HepG2 (cell line): Measurements from ENCODE around the gene DCLK1. TPM values are rescaled to one million over a fixed set of nuclear protein-coding genes. Genes with fewer than 3 reads are reported as not detected.

Source experiments
- ATAC-seq: fragments of 200-7000 bp; cut with Tn5 transposase; 3 replicates; pipeline ENCODE4 v1.9.1; 2020; ENCODE audit warnings: mild to moderate bottlenecking, moderate library complexity
- Bru-seq: library from RNA; stranded (reverse); fragments of 400-500 nt; gene quantifications from one replicate; lab custom pipeline; 2021; lab: Mats Ljungman, UMichigan
- BruChase-seq, 2 experiments: library from RNA; stranded (reverse); fragments of 400-500 nt; gene quantifications; one replicate each; lab custom pipeline; 2021; lab: Mats Ljungman, UMichigan
- BruUV-seq: library from RNA; stranded (reverse); fragments of 400-500 nt; replicated peaks from 2 replicates; lab custom pipeline; 2021; lab: Mats Ljungman, UMichigan
- CTCF ChIA-PET: fragments of 300-600 bp; formaldehyde crosslinking; extraction: SDS; loops from one replicate; lab custom pipeline; 2021; ENCODE audit warnings: low total read pairs, inconsistent platforms, low intra/inter-chr PET ratio; lab: Yijun Ruan, JAX
- POLR2A ChIA-PET: fragments of 350-600 bp; sonication (Branson Sonifier 250); formaldehyde crosslinking; loops from one replicate; lab custom pipeline; 2020; ENCODE audit warnings: antibody characterized with exemption, inconsistent platforms; lab: Yijun Ruan, JAX
- DNase-seq: peaks from one replicate; pipeline ENCODE4 v3.0.0-alpha.2; 2015; ENCODE audit warnings: low spot score
- FAIRE-seq: peaks from 3 replicates; lab custom pipeline; 2011; peaks lifted over from hg19 to GRCh38; lab: Jason Lieb, UNC
- H2AFZ ChIP-seq: one replicate; pipeline ENCODE4 v1.6.1; 2011; ENCODE audit warnings: low read length, inconsistent platforms
- H3K27ac ChIP-seq: fragments of 300-600 bp; 3 replicates; pipeline ENCODE4 v1.8.0; 2011; ENCODE audit warnings: mixed run types, mild to moderate bottlenecking, mixed read lengths, low read length, inconsistent platforms; ENCODE audit not compliant: insufficient read depth; ENCODE audit errors: extremely low read length
- H3K27me3 ChIP-seq, 2 experiments: fragments of 200-600 bp in 1 of 2; 2 replicates in 1 of 2; 3 replicates in 1 of 2; pipeline versions ENCODE4 v1.6.0 to v1.8.0; 2011; ENCODE audit warnings: low read length in 2 of 2, mild to moderate bottlenecking in 2 of 2, moderate library complexity in 2 of 2, inconsistent platforms in 1 of 2; ENCODE audit not compliant: insufficient read depth in 2 of 2, control insufficient read depth in 1 of 2
- H3K36me3 ChIP-seq, 2 experiments: fragments of 200-600 bp in 1 of 2; replicated peaks in 1 of 2; 2 replicates in 1 of 2; 3 replicates in 1 of 2; pipeline versions ENCODE4 v1.5.1 to v1.8.0; 2011; ENCODE audit warnings: low read length in 2 of 2, inconsistent platforms in 1 of 2; ENCODE audit not compliant: insufficient read depth in 2 of 2, control insufficient read depth in 1 of 2
- H3K4me1 ChIP-seq: 2 replicates; pipeline ENCODE4 v1.5.1; 2012; ENCODE audit warnings: low read length, inconsistent platforms; ENCODE audit not compliant: insufficient read depth
- H3K4me2 ChIP-seq: 2 replicates; pipeline ENCODE4 v1.6.0; 2011; ENCODE audit warnings: low read depth, low read length, inconsistent platforms
- H3K4me3 ChIP-seq, 3 experiments: fragments of 200-600 bp in 1 of 3; sonication (generic), shearing (Covaris generic) in 1 of 3; replicated peaks in 1 of 3; 2 replicates each; pipeline ENCODE4 v1.5.1; 2011 to 2016; ENCODE audit warnings: low read length in 3 of 3, inconsistent platforms in 2 of 3, low read depth in 2 of 3, mild to moderate bottlenecking in 2 of 3, control low read depth in 1 of 3, mixed read lengths in 1 of 3; ENCODE audit not compliant: insufficient read depth in 1 of 3
- H3K79me2 ChIP-seq: one replicate; pipeline ENCODE4 v1.6.1; 2011; ENCODE audit warnings: low read length, inconsistent platforms; ENCODE audit not compliant: insufficient read depth
- H3K9ac ChIP-seq: 2 replicates; pipeline ENCODE4 v1.6.0; 2011; ENCODE audit warnings: mild to moderate bottlenecking, low read depth, low read length, inconsistent platforms; ENCODE audit not compliant: insufficient read depth
- H3K9me3 ChIP-seq: 2 replicates; pipeline ENCODE4 v1.5.1; 2012; ENCODE audit warnings: mild to moderate bottlenecking, low read length
- H4K20me1 ChIP-seq: 2 replicates; pipeline ENCODE4 v1.6.0; 2011; ENCODE audit warnings: inconsistent platforms, mild to moderate bottlenecking, low read length, moderate library complexity; ENCODE audit not compliant: insufficient read depth
- BHLHE40 ChIP-seq: IDR thresholded peaks from 2 replicates; pipeline ENCODE4 v1.6.1; 2011; ENCODE audit warnings: low read length, improper control_type of control experiment
- HOXA3 ChIP-seq: sonication (generic); formaldehyde crosslinking; IDR thresholded peaks from 2 replicates; pipeline ENCODE4 v1.5.0; 2020; ENCODE audit warnings: missing genetic modification reagents
- KDM4B ChIP-seq: sonication (generic); formaldehyde crosslinking; IDR thresholded peaks from 2 replicates; pipeline ENCODE4 v1.4.0; 2020; ENCODE audit warnings: missing genetic modification reagents
- MXD3 ChIP-seq: IDR thresholded peaks from 2 replicates; pipeline ENCODE4 v1.6.1; 2016; ENCODE audit warnings: mild to moderate bottlenecking, missing biosample characterization, missing genetic modification reagents
- NR2C2 ChIP-seq: sonication (generic); formaldehyde crosslinking; IDR thresholded peaks from 2 replicates; pipeline ENCODE4 v1.4.0; 2020; ENCODE audit warnings: missing genetic modification reagents, mild to moderate bottlenecking, moderate library complexity, borderline replicate concordance
- PHF21A ChIP-seq: sonication (generic); formaldehyde crosslinking; IDR thresholded peaks from 2 replicates; pipeline ENCODE4 v1.5.0; 2020; ENCODE audit warnings: mild to moderate bottlenecking, missing genetic modification reagents
- TBX3 ChIP-seq: fragments of 450-650 bp; IDR thresholded peaks from 2 replicates; pipeline ENCODE4 v1.6.1; 2017; ENCODE audit warnings: antibody characterized with exemption, mild to moderate bottlenecking, inconsistent platforms, borderline replicate concordance
- ZMYM2 ChIP-seq: sonication (generic); formaldehyde crosslinking; IDR thresholded peaks from 2 replicates; pipeline ENCODE4 v1.8.0; 2022; ENCODE audit warnings: mild to moderate bottlenecking, missing genetic modification reagents
- ZNF446 ChIP-seq: sonication (generic); formaldehyde crosslinking; IDR thresholded peaks from 2 replicates; pipeline ENCODE4 v1.5.0; 2020; ENCODE audit warnings: mild to moderate bottlenecking, missing genetic modification reagents
- WGBS: methylation state at CpG from one replicate; pipeline ENCODE4 v1.1.6; 2017; ENCODE audit warnings: low lambda C conversion rate; 5-methylcytosine and 5-hydroxymethylcytosine counted together
- in situ Hi-C: cut with HindIII; loops from 2 replicates; pipeline ENCODE4 v1.10.0; 2017; ENCODE audit warnings: low pct_unique_long_range_greater_than_20kb; ENCODE audit not compliant: extremely low pct_ligation_motif_present
- intact Hi-C: fragments of 100-400 bp; cut with micrococcal nuclease; formaldehyde crosslinking; loops from one replicate; pipeline ENCODE4 v1.10.0; 2022; ENCODE audit not compliant: unreplicated experiment
- long read RNA-seq, 2 experiments: library from RNA in 1 of 2; library from polyadenylated mRNA in 1 of 2; stranded (forward) in 1 of 2; unstranded in 1 of 2; transcript quantifications; one replicate each; pipeline ENCODE4 v2.0.0, GENCODE V29; 2019 to 2022
- polyA minus RNA-seq, 3 experiments: library from RNA; depleted of rRNA, polyadenylated mRNA; stranded (reverse); fragments of >200 nt; gene quantifications; 2 replicates each; pipeline ENCODE4 v1.2.3, GENCODE V29; 2011; ENCODE audit warnings: low replicate concordance in 1 of 3
- polyA plus RNA-seq, 8 experiments: library from polyadenylated mRNA; depleted of rRNA in 3 of 8; stranded (reverse) in 7 of 8; unstranded in 1 of 8; fragments of >200 nt; fragmentation: Illumina TruSeq in 4 of 8; extraction: Trizol in 4 of 8; gene quantifications; 2 replicates each; pipeline versions ENCODE4 v1.2.1 to v1.2.3, GENCODE V29; 2011 to 2016; ENCODE audit warnings: low read depth in 4 of 8, missing spikeins in 1 of 8, mixed read lengths in 1 of 8; ENCODE audit not compliant: insufficient read depth in 1 of 8
- total RNA-seq, 5 experiments: library from RNA; depleted of rRNA; stranded (reverse); fragments of >200 nt; fragmentation: Illumina TruSeq; extraction: Trizol; gene quantifications; 2 replicates each; pipeline ENCODE4 v1.2.3, GENCODE V29; 2016; ENCODE audit warnings: low read depth in 1 of 5
- TF ChIP-seq, protein P1 (sequence below): sonication (generic); formaldehyde crosslinking; IDR thresholded peaks from 2 replicates; pipeline ENCODE4 v1.4.0; 2020; ENCODE audit warnings: mild to moderate bottlenecking, missing genetic modification reagents

The DCLK1 gene
- not detected in 2 replicates for total RNA-seq (2016; rRNA removed; fragmentation: Illumina TruSeq; extraction: Trizol)
- not detected in 2 replicates for total RNA-seq (2016; cell fraction: cytosol; rRNA removed; fragmentation: Illumina TruSeq; extraction: Trizol; ENCODE audit: low read depth)
- total RNA-seq (2016; cell fraction: insoluble cytoplasmic fraction; rRNA removed; fragmentation: Illumina TruSeq; extraction: Trizol): not detected in 2 replicates
- total RNA-seq (2016; cell fraction: membrane; rRNA removed; fragmentation: Illumina TruSeq; extraction: Trizol): not detected in 2 replicates
- total RNA-seq (2016; cell fraction: nucleus; rRNA removed; fragmentation: Illumina TruSeq; extraction: Trizol): not detected in 2 replicates
- not detected in 2 replicates for polyA plus RNA-seq (2011; rRNA removed)
- not detected in 2 replicates for polyA plus RNA-seq (2011; cell fraction: cytosol; rRNA removed)
- not detected in 2 replicates for polyA plus RNA-seq (2011; cell fraction: nucleus; rRNA removed)
- polyA plus RNA-seq (2012): not detected in 2 replicates
- not detected in 2 replicates for polyA plus RNA-seq (2016; cell fraction: cytosol; fragmentation: Illumina TruSeq; extraction: Trizol; ENCODE audit: low read depth)
- not detected in 2 replicates for polyA plus RNA-seq (2016; cell fraction: insoluble cytoplasmic fraction; fragmentation: Illumina TruSeq; extraction: Trizol; ENCODE audit: low read depth)
- polyA plus RNA-seq (2016; cell fraction: membrane; fragmentation: Illumina TruSeq; extraction: Trizol; ENCODE audit: low read depth): not detected in 2 replicates
- not detected in 2 replicates for polyA plus RNA-seq (2016; cell fraction: nucleus; fragmentation: Illumina TruSeq; extraction: Trizol; ENCODE audit: insufficient read depth, low read depth)
- 0.05 TPM in 1 of 2 replicates, not detected in the other for polyA minus RNA-seq (2011; rRNA and poly(A)+ RNA removed; ENCODE audit: low replicate concordance)
- not detected in 2 replicates for polyA minus RNA-seq (2011; cell fraction: cytosol; rRNA and poly(A)+ RNA removed)
- not detected in 2 replicates for polyA minus RNA-seq (2011; cell fraction: nucleus; rRNA and poly(A)+ RNA removed)
- Bru-seq, nascent RNA: percentile 2 among the genes with signal in this experiment
- not detected for BruChase-seq, experiment 1, labeled RNA remaining after a 6-hour chase
- percentile 1 among the genes with signal in this experiment for BruChase-seq, experiment 2, labeled RNA remaining after a 2-hour chase
- long read RNA-seq, experiment 1: 0 reads
- long read RNA-seq, experiment 2: 0 reads

DNA sequence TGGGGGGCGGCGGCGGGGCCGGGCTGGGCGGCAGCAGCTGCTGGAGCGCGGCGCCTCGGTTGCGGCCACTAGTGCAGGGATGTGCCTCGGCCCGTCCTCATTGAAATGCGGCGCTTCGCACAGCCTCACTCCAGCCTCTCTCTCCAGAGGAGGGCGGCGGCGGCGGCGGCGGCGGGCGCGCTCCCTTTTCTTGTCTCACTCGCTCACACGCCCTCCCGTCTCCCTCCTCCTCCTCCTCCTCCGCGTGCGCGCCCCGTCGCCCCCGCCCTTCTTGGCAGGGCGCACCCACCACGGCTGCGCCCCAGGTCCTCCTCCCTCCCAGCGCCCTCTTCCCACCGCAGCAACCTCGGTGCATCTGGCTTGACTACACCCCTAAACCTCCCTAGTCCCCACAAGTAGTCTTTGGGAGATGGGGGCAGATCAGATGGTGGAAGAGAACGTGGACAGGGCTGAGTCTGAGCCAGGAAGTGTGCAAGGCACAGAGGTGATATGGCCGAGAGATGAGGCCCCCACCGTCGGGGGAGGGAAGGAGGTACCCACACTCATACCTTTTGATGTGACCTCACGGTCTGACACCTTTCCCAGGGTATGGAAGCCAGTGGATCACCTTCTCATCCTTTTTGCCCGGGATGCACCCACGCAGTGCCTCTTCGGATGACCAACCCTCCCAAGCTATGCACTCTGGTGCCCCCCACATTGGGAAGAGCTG, at the start of gene DCLK1:
DCLK1 (minus strand) TSS at position 161 of the 709 bp plus-strand sequence.
- no peaks in the 10 kb centered on the region for H3K9me3 ChIP-seq
- peaks cover 2 to 24% of the 10 kb centered on the region in 2 experiments; a peak in 3 of 5 replicates for H3K27me3 ChIP-seq
- H3K9ac ChIP-seq: no peak within 1 kb of the TSS
- intact Hi-C loops: no loop called here
- no peaks in the 10 kb centered on the region for H3K36me3 ChIP-seq
- POLR2A ChIA-PET: no interaction called here
- FAIRE-seq: no peak
- no peak within 1 kb of the TSS for H2AFZ ChIP-seq
- TF ChIP-seq, protein P1, sequence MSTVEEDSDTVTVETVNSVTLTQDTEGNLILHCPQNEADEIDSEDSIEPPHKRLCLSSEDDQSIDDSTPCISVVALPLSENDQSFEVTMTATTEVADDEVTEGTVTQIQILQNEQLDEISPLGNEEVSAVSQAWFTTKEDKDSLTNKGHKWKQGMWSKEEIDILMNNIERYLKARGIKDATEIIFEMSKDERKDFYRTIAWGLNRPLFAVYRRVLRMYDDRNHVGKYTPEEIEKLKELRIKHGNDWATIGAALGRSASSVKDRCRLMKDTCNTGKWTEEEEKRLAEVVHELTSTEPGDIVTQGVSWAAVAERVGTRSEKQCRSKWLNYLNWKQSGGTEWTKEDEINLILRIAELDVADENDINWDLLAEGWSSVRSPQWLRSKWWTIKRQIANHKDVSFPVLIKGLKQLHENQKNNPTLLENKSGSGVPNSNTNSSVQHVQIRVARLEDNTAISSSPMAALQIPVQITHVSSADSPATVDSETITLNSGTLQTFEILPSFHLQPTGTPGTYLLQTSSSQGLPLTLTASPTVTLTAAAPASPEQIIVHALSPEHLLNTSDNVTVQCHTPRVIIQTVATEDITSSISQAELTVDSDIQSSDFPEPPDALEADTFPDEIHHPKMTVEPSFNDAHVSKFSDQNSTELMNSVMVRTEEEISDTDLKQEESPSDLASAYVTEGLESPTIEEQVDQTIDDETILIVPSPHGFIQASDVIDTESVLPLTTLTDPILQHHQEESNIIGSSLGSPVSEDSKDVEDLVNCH (CRISPR knock-in tag): no peak
- no peak for TF ChIP-seq MXD3
- TF ChIP-seq PHF21A: no peak
- no peak for TF ChIP-seq HOXA3
- no peak for TF ChIP-seq TBX3
- TF ChIP-seq NR2C2 (CRISPR knock-in tag): no peak
- no peak for TF ChIP-seq ZMYM2
- TF ChIP-seq ZNF446: no peak
- no peak for TF ChIP-seq KDM4B (CRISPR knock-in tag)
- no peak for TF ChIP-seq BHLHE40
- no peak for DNase-seq
- H3K79me2 ChIP-seq: no peaks in the 10 kb centered on the region
- H3K4me1 ChIP-seq: no peaks in the 10 kb centered on the region
- no peak within 1 kb of the TSS for H3K4me3 ChIP-seq
- 34% methylated on average over 32 of the region's 48 CpGs for whole genome bisulfite sequencing
- no peak within 1 kb of the TSS for H3K4me2 ChIP-seq
- H4K20me1 ChIP-seq: no peaks in the 10 kb centered on the region
- BruUV-seq: no TSS peak
- in situ Hi-C loops: no loop called here
- no peak within 1 kb of the TSS for H3K27ac ChIP-seq
- CTCF ChIA-PET: no interaction called here
- ATAC-seq: peak; percentile 69
